HuH-7 (cell line): ENCODE results near the gene INCENP.

Experiments used
- DNase-seq: peaks from one replicate; pipeline ENCODE4 v3.0.0; 2011; ENCODE audit warnings: low spot score

INCENP gene

DNA sequence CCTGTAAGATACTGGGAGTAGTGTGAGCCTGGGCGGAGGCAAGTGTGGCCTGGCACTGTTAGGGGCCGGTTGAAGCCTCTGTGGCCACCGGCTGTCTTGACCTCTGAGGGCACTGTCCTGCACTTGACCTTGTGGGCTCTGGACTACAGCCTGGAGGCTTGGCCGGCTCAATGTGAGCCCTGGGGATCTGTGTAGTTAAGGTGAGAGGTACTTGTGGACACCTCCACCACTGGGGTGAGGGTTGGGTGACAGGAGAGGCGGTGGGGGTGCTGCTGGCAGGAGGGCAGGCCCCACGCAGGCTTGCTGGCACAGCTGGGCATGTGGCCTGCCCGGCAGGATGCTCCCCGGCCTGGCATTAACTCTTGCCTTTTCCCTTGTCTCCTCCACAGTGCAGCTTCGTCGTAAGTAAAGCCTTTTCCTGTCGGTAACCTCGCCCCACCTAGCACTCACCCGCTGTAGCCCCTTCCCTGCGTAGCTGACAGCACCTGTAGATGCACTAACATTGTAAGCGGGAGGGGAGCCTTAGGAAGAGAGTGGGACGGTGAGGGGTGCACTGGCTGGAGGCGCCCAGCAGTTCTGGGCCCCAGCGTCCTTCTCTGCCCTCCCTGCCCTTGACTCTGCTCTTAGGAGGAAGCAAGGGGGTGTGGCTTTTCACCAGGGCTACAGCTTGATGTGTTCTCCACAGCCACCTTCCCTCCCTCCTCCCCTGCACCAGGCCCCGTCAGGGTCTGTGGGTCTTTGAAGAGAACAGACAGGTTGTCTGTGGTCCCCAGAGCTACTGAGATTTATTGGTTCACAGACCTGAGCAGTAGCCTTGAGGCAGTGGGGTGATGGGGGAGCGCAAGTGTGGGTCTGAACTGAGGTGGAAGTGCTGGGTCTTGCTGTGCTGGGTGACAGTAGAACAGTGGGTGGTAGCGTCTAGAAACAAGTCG is 17.6 kb downstream of the INCENP start:
- no peak for DNase-seq

- no peak for DNase-seq
Measured at GRCh38 chr11:62142043-62142375, 18.2 kb downstream of the INCENP start.

- DNase-seq, result no peak
Measured at GRCh38 chr11:62142921-62143320, 19.1 kb downstream of the INCENP start.

- DNase-seq, result no peak
Measured at GRCh38 chr11:62143727-62144126, 19.9 kb downstream of the INCENP start.

DNA sequence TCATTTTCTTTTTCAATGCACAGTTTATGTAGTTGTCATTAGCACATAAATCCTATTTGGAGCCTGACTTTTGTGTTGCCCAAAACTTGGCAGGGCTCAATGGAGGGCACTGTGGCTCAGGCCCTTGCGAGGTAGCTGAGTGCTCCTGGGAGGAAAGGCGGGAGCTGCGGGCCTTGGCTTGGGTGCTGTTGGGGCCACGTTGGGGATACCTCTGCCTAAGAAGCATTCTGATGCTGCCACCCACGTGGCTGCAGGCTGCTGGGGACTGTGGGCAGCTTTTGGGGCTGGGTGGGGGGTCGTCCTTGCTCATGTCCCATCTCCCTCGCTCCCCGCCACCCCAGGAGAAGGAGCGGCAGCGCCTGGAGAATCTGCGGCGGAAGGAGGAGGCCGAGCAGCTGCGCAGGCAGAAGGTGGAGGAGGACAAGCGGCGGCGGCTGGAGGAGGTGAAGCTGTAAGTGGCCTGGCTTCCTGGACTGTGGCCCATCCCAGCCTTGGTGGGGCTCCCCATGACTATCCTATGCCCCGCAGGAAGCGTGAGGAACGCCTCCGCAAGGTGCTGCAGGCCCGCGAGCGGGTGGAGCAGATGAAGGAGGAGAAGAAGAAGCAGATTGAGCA is 20.9 kb downstream of the INCENP start:
- no peak for DNase-seq

DNA sequence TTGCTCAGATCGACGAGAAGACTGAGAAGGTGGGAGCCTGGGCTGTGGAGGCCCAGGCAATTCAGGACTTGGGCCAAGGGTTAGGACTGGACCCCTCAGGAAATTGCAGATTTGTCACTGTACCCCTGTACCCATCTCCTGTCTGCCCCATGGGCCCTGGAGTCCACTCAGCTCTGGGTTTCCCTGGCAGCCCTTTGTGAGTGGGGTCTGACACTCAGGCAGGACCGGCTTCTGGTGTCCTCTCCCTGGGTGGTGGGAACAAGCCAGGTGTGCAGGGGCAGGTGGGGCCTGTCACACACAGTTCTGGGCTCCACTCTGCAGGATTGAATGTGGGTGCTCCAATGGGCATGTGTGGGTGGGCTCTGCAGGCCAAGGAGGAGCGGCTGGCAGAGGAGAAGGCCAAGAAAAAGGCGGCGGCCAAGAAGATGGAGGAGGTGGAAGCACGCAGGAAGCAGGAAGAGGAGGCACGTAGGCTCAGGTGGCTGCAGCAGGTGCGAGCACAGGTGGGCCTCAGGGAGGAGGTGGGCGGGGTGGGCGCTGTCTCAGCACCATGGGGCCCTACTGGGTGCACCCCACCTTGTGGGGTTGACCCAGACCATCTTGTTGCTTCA is 21.6 kb downstream of the INCENP start:
- no peak for DNase-seq

DNA sequence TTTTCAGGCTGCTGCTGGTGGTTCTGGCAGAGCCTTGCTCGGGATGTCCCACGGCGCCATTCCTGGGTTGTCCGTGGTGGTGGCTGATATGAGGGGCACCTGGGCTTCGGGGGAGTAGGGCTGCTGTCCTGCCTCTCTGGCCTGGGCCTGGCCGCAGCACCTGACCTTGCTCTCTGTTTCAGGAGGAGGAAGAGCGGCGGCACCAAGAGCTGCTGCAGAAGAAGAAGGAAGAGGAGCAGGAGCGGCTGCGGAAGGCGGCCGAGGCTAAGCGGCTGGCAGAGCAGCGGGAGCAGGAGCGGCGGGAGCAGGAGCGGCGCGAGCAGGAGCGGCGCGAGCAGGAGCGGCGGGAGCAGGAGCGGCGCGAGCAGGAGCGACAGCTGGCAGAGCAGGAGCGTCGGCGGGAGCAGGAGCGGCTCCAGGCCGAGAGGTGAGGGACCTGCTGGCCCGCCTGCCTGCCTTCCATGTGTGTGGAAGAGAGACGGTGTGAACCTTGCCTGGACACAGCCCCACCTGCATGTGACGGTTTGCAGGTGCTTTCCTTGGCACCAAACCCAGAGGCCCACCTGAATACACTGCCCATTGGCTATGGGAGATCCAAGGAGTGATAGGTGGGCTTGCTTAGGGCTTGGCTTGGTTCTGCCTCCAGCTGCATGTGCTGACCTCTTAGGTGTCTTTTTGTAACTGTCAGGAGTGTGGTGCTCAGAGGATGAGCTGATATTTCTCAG is 22.8 kb downstream of the INCENP start:
- no peak for DNase-seq

GRCh38 chr11:62147545-62147944 is 23.7 kb downstream of the INCENP start:
- DNase-seq, result no peak

DNA sequence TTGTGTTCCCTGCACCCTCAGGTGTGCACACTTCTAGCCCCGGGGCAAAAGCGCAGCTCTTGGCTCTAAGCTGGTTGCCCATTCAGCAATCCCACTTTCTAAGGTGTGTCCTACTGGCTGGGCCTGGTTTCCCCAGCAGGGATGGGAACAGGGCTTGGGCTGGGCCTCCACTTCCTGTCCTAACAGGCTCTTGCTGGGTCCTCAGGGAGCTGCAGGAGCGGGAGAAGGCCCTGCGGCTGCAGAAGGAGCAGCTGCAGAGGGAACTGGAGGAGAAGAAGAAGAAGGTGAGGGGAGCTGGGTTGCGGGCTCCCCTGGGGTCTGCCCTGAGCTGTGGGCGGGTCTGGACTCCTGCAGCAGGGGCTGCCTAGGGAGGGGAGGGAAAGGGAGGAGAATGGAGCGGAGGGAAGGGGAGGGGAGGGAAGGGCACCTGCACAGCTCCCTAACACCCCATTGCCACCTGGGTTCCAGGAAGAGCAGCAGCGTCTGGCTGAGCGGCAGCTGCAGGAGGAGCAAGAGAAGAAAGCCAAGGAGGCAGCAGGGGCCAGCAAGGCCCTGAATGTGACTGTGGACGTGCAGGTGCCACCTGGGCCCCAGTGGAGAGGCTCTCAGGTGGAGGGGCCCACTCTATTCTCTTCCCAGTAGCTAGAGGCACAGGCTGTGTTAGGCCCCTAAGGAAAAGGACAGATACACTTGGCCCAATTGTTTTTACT is 24.6 kb downstream of the INCENP start:
- DNase-seq, result no peak

DNA sequence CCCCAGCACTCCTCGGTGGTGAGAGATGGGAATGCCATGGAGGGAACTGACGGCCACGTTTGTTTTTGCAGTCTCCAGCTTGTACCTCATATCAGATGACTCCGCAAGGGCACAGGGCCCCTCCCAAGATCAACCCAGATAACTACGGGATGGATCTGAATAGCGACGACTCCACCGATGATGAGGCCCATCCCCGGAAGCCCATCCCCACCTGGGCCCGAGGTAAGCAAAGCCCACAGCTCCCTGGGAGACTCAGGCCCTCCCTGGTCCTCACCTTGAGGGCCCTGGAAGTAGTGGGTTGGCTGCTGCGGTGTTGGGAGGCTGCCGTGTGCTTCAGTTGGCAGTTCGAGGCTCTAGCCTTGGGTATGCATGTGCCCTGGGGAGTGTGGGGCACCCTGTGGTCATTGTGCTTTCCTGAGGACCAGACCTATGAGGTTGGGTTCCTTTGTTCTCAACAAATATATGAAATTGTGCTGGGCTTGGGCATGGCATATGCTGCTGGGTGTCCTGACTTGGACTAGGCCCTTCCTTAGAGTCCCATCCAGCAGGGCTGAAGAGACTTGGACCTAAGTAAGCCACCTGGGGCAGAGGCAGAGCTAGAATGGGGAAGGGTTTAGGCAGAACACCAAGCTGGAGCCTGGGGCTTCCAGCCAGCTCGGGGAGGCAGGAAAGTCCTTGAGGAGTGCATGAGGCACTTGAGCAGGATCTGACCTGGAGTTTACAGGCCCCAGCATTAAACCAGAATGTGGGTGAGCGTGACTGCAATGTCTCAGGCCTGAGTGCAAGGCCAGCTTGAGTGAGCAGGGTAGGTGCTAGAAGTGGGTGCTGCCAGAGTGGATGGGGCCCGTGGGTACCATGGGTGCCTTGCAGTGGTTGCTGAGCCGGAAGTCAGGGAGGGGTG is 26.4 kb downstream of the INCENP start:
- DNase-seq, result no peak

GRCh38 chr11:62150887-62151736 is 27.3 kb downstream of the INCENP start:
- DNase-seq, result no peak

DNA sequence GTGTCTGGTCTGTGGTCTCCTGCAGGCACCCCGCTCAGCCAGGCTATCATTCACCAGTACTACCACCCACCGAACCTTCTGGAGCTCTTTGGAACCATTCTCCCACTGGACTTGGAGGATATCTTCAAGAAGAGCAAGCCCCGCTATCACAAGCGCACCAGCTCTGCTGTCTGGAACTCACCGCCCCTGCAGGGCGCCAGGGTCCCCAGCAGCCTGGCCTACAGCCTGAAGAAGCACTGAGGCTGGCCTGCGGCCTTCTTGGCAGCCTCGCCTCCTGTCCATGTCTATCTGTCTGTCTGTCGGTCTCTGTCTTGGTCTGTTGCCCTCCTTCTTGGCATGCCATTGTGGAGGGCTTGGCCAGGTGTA is 27.9 kb downstream of the INCENP start:
- no peak for DNase-seq

DNA sequence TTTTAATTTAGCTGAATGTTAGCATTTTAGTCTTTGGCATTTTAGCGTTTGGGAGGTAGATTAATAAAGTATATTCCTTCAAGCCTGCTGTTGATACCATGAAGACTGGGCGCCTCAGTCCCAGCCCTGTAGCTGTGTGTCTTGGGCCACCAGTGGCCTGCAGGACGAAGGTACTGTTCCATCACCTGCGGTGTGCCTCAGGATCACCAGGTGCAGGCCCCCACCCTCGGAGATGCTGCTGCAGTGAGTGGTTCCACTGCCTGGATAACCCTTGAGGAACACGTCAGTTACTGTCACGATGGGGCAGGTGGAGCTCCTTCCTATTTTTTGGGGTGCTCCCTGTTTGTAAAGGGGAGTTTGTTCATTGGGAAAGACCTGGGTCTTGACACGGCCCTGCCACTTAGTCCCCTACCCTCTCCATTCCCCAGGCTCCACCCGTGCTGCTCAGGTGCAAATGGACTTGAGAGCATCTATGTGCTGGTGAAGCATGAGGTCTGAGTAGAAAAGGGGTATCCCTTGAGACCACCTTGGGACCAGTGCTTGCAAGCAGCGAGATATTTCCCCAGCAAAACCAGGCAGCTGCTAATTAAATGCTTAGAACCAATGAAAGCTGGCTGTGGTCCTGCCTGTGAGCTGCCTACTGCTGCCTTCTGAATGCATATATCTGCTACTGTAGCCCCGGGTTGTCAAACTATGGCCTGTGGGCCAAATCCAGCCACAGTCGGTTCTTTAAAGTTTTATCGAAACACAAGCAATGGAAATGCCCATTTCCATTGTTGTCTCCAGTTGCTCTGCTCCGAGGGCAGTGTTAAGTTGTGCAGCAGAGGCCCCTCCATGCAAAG is 28.7 kb downstream of the INCENP start:
- no peak for DNase-seq

DNA sequence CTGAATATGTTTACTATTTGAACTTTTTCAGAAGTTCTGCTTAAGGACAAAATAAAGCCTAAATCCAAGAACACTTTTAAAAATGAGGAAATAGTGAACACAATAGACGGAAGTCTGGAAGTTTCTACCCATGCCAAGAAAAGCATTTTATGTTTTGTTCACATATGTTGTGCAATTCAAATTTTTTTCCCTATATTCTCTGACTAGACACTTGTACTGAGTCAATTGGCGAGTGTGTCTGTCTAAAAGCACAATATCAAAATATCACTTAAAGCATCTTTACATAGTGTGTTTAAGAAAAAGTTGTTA is 29.2 kb downstream of the INCENP start:
- DNase-seq, result no peak

DNA sequence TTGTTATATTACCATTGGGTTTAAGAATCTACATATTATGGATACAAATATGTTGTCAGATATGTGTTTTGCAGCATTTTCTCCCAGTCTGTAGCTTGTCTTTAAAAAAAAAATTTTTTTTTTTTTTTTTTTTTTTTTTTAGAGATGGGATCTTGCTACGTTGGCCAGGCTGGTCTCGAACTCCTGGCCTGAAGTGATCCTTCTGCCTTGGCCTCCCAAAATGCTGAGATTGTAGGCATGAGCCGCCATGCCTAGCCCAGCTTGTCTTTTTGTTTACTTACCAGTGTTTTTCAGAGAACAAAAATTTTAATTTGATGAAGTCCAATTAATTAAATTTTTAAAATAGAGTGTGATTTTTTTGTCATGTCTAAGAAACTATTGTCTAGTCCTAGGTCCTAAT is 29.8 kb downstream of the INCENP start:
- DNase-seq, result no peak

DNA sequence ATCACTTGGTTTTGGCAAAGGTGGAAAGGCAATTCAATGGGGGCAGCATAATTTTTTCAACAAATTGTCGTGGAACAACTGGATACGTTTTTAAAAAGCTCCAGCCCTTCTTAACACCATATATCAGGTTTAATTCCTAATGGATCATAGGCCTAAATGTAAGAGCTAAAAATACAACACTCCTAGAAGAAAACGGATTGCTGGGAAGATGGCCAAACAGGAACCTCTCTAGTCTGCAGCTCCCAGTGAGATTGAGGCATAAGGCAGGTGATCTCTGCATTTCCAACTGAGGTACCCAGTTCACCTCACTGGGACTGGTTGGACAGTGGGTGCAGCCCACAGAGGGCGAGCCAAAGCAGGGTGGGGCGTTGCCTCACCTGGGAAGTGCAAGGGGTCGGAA is 33.8 kb downstream of the INCENP start:
- no peak for DNase-seq

DNA sequence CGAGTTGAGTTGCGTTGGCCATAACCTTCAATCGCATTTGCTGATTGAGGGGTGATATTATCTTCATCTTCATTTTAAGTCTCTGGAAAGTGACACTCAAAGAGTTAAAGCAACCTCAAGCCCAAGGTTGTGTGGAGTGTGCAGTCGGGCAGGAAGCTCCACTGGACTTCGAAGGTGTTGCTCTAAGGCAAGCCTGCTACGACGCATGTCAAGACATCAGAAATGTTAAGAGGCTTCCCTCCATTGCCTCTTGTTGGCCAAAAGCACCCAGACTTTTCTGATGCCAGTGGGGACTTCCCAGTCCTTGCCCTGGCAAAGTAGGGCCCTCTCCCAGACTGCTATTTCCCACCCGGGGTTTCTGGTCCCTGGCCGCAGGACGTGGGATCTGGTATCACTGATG is 42.6 kb downstream of the INCENP start:
- no peak for DNase-seq

- no peak for DNase-seq
Measured at GRCh38 chr11:62169448-62169847, 45.6 kb downstream of the INCENP start.

GRCh38 chr11:62169935-62170334 is 46.1 kb downstream of the INCENP start:
- no peak for DNase-seq
